ENCODE results near the gene PCSK5. TPM values are rescaled to one million over a fixed set of nuclear protein-coding genes. Genes with fewer than 3 reads are reported as not detected.

PCSK5 gene
- total and polyA plus RNA-seq, 10 donors, result 0.28 to 8.1 (median 5.5) TPM

DNA sequence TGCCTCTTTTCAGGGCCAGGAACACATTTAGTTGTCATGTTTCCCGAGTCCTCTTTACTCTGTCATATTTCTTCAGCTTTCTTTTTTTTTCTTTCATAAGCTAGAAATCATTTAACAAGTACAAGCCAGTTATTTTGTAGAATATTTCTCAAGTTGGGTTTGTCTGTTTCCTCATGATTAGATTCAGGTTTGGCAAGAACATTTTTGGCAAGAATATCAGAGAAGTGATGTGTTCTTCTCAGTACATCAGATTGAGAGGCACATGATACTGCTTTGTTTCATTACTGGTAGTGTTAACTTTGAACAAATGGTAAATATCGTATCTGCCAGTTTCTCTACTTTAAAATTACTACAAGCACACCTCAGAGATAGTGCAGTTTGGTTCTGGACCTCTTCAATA, 45.1 kb downstream of the PCSK5 start:
- Histone ChIP-seq H3K27me3 (replicated peaks in 1 of 7) (no peaks in the 10 kb centered on the region), H3K4me1 (peaks cover 0 to 7% (median 1%) of the 10 kb centered on the region in 6 donors), H3K9me3 (no peaks in the 10 kb centered on the region), H3K27ac (no peak overlapping the region), H3K36me3 (no peaks in the 10 kb centered on the region), H3K4me3 (no peak overlapping the region)
- WGBS, 5 donors, result 38 to 80% (median 51%) methylated on average over 2 of the region's 2 CpGs
- intact Hi-C loops (cut with DNase I; ENCODE audit: low total_unique reads), result no loop called here
- no peak for TF ChIP-seq POLR2AphosphoS5 (IDR thresholded peaks at IDR 0.05)
- no peak for TF ChIP-seq POLR2A (IDR thresholded peaks at IDR 0.05)
- TF ChIP-seq, protein P1, sequence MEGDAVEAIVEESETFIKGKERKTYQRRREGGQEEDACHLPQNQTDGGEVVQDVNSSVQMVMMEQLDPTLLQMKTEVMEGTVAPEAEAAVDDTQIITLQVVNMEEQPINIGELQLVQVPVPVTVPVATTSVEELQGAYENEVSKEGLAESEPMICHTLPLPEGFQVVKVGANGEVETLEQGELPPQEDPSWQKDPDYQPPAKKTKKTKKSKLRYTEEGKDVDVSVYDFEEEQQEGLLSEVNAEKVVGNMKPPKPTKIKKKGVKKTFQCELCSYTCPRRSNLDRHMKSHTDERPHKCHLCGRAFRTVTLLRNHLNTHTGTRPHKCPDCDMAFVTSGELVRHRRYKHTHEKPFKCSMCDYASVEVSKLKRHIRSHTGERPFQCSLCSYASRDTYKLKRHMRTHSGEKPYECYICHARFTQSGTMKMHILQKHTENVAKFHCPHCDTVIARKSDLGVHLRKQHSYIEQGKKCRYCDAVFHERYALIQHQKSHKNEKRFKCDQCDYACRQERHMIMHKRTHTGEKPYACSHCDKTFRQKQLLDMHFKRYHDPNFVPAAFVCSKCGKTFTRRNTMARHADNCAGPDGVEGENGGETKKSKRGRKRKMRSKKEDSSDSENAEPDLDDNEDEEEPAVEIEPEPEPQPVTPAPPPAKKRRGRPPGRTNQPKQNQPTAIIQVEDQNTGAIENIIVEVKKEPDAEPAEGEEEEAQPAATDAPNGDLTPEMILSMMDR (IDR thresholded peaks at IDR 0.05 in 8 of 11, conservative IDR thresholded peaks at IDR 0.05 in 3 of 11), result no peak
- no peak for DNase-seq

DNA sequence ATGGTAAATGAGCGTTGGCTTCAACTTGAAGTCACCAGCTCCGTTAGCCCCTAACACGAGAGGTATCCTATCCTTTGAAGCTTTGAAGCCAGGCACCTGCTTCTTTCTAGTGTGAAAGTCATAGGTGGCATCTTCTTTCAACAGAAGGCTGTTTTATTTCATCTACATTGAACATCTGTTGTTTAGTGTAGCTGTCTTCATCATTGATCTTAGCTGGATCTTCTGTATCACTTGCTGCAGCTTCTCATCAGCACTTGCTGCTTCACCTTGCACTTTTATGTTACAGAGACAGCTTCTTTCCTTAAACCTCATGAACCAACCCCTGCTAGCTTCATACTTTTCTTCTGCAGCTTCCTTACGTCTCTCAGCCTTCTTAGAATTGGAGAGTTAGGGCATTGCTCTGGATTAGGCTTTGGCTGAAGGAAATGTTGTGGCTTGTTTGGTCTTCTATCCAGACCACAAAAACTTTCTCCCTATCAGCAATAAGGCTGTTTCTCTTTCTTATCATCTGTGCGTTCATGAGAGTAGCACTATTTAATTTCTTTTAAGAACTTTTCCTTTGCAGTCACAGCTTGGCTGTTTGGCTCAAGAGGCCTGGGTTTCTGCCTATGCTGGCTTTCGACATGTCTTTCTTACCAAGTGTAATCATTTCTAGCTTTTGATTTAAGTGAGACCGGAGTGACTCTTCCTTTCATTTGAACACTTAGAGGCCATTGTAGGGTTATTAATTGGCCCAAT, 47.2 kb downstream of the PCSK5 start:
- WGBS, 5 donors, result 64 to 72% (median 69%) methylated on average over 7 of the region's 7 CpGs
- no peak overlapping the region for H3K27ac ChIP-seq

DNA sequence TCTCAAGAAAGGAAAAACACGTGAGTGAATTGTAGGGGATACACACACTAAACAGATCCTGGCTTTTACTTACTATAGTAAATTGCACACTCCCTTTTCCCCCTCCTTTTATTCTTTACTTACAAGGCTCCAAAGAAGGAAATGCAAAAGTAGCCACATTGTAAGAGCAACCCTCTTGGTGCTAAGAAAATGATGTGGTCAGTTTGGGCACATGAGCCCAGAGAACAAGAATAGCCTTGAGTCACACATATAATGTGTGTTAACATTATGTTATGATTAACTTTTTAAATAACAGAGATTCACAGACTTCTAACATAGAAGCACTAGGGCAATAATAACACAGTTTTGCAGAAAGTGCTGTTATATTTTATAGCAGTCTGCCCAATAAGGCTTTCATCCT, 48.5 kb downstream of the PCSK5 start:
- Histone ChIP-seq H3K27me3 (replicated peaks in 1 of 7) (no peaks in the 10 kb centered on the region), H3K4me1 (no peaks in the 10 kb centered on the region), H3K27ac (no peak overlapping the region), H3K36me3 (no peaks in the 10 kb centered on the region), H3K9me3 (no peaks in the 10 kb centered on the region), H3K4me3 (no peak overlapping the region)
- intact Hi-C loops (cut with DNase I; ENCODE audit: low total_unique reads), result no loop called here
- no peak for TF ChIP-seq POLR2A (IDR thresholded peaks at IDR 0.05)
- TF ChIP-seq, protein P1 (IDR thresholded peaks at IDR 0.05 in 8 of 11, conservative IDR thresholded peaks at IDR 0.05 in 3 of 11), result no peak
- no peak for TF ChIP-seq POLR2AphosphoS5 (IDR thresholded peaks at IDR 0.05)
- 65 to 72% (median 71%) methylated on average over 1 of the region's 1 CpG for WGBS, 5 donors
- no peak for DNase-seq

More for the DNA sequence above, 47.2 kb downstream of the PCSK5 start:
- Histone ChIP-seq H3K4me1 (no peaks in the 10 kb centered on the region), H3K27me3 (replicated peaks in 1 of 7) (no peaks in the 10 kb centered on the region), H3K9me3 (no peaks in the 10 kb centered on the region), H3K36me3 (no peaks in the 10 kb centered on the region), H3K4me3 (no peak overlapping the region)
- DNase-seq, result no peak
- TF ChIP-seq POLR2AphosphoS5 (IDR thresholded peaks at IDR 0.05) (no peak), POLR2A (IDR thresholded peaks at IDR 0.05) (no peak)
- TF ChIP-seq, protein P1 (IDR thresholded peaks at IDR 0.05 in 8 of 11, conservative IDR thresholded peaks at IDR 0.05 in 3 of 11), result no peak
- intact Hi-C loops (cut with DNase I; ENCODE audit: low total_unique reads), result no loop called here

DNA sequence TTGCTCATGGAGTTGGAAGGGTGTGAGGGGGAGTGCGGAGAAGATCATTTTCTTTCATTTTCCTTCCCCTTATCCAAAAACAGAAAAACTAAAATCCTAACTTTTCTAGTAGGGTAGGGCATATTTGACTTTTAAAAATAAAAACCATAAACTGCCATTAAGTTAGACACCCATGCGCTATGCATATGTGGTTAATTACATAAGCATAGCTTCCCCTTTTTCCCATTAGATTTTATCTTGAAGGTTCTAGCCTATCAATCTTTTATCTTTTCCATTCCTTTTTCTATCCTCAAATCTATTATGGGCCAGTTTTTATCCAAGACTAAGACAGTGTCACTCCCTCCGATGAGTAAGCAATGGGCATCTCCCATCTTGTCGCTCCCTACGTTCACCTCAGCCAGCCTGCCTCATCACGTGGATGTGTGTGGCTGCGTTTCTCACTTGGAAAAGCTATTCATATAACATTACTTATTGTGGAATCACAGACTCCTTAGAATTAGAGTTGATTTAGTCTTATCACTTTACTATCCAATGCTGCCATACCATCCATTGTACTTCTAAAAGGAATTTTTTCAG, 49.2 kb downstream of the PCSK5 start:
- intact Hi-C loops (cut with DNase I; ENCODE audit: low total_unique reads), result no loop called here
- Histone ChIP-seq H3K27me3 (replicated peaks in 1 of 7) (no peaks in the 10 kb centered on the region), H3K4me3 (no peak overlapping the region), H3K4me1 (no peaks in the 10 kb centered on the region), H3K36me3 (no peaks in the 10 kb centered on the region), H3K27ac (no peak overlapping the region), H3K9me3 (no peaks in the 10 kb centered on the region)
- no peak for DNase-seq
- no peak for TF ChIP-seq POLR2AphosphoS5 (IDR thresholded peaks at IDR 0.05)
- TF ChIP-seq POLR2A (IDR thresholded peaks at IDR 0.05), result no peak
- TF ChIP-seq, protein P1 (IDR thresholded peaks at IDR 0.05 in 8 of 11, conservative IDR thresholded peaks at IDR 0.05 in 3 of 11), result no peak
- 82 to 91% (median 83%) methylated on average over 7 of the region's 7 CpGs for WGBS, 5 donors
